ENCODE results near the gene TSPEAR. TPM values are rescaled to one million over a fixed set of nuclear protein-coding genes. Genes with fewer than 3 reads are reported as not detected.
A peak's percentile ranks its signal among the peaks of the same experiment; 100 is the strongest.
"Not testable (repeated sequence)": the region's sequence is repeated elsewhere in the genome, so short reads cannot be mapped to it uniquely, and the experiment has no call there.

TSPEAR gene
- total RNA-seq, 4 donors from 2014 or later, result not detected

DNA sequence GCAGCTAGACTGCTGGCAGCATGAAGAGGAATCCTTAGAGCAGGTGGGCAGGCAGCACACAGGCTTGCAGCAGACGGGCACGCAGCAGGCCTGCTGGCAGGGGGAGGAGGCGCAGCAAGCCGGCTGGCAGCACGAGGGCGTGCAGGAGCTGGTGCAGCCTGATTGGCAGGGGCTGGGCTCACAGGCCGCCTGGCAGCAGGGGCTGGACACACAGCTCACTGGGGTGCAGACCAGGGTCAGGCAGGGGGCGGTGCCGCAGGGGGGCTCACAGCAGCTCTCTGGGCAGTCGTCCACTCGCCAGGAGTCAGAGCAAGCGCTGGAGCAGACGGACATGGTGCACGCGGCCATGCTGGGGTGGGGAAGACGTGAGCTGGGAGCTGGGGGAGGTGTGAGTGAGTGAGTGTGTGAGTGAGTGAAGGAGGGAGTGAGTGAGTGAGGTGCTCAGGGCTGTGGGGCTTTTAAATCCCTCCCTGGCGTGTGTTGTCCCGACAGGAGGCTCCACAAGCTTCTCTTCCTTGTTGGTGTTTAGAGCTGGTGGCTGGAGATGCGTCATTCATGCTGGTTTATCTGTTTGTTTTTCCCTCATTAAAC lies 131.0 kb downstream of the TSPEAR start, which contains the start of gene KRTAP10-5:
TSS of gene KRTAP10-5 (minus strand) at position 374 of the 591 bp plus-strand sequence. CDS start at position 348, 26 bp downstream.
- in situ Hi-C loops (cut with MboI; ENCODE audit: low pct_ligation_motif_present in 1 of 4, low pct_unique_long_range_greater_than_20kb in 1 of 4, low sequenced_read_pairs in 3 of 4), result loop anchor here in 2 of 4 donors (25.0 kb wide), 1 partner anchor 107 kb away; the partner anchor contains the start of genes KRTAP10-12 (in 2 of the 2) and KRTAP12-1 (in 2 of the 2)
- H3K27me3 ChIP-seq; intact Hi-C loops (cut with DNase I; ENCODE audit: low total_unique reads); DNase-seq; H3K36me3 ChIP-seq; H3K4me1 ChIP-seq; H3K4me3 ChIP-seq; H3K27ac ChIP-seq: not testable (repeated sequence)
- TF ChIP-seq, protein P1, sequence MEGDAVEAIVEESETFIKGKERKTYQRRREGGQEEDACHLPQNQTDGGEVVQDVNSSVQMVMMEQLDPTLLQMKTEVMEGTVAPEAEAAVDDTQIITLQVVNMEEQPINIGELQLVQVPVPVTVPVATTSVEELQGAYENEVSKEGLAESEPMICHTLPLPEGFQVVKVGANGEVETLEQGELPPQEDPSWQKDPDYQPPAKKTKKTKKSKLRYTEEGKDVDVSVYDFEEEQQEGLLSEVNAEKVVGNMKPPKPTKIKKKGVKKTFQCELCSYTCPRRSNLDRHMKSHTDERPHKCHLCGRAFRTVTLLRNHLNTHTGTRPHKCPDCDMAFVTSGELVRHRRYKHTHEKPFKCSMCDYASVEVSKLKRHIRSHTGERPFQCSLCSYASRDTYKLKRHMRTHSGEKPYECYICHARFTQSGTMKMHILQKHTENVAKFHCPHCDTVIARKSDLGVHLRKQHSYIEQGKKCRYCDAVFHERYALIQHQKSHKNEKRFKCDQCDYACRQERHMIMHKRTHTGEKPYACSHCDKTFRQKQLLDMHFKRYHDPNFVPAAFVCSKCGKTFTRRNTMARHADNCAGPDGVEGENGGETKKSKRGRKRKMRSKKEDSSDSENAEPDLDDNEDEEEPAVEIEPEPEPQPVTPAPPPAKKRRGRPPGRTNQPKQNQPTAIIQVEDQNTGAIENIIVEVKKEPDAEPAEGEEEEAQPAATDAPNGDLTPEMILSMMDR (IDR thresholded peaks at IDR 0.05), result peak in 1 of 5 experiments; percentile 9
- WGBS, 2 donors (ENCODE audit: low coverage in 1 of 2), result 20 to 30% methylated on average over 2 to 17 of the region's 19 CpGs
- H3K9me3 ChIP-seq, result peaks cover 9 to 12% of the 10 kb centered on the region in 2 donors

DNA sequence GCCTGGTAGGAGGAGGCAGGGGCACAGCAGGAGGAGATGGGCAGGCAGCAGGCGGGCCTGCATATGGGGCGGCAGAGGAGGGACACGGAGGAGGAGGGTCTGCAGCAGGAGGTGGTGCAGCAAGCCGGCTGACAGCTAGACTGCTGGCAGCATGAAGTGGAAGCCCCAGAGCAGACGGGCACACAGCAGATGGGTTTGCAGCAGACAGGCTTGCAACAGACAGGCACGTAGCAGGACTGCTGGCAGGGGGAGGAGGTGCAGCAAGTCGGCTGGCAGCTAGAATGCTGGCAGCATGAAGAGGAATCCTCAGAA lies 131.6 kb downstream of the TSPEAR start:
- in situ Hi-C loops (cut with MboI; ENCODE audit: low pct_ligation_motif_present in 1 of 4, low pct_unique_long_range_greater_than_20kb in 1 of 4, low sequenced_read_pairs in 3 of 4), result loop anchor here in 2 of 4 donors (25.0 kb wide), 1 partner anchor 108 kb away; the partner anchor contains the start of genes KRTAP10-12 (in 2 of the 2) and KRTAP12-1 (in 2 of the 2)
- no peak for DNase-seq
- peaks cover 0 to 4% (median under 1%) of the 10 kb centered on the region in 4 donors for H3K4me1 ChIP-seq
- intact Hi-C loops (cut with DNase I; ENCODE audit: low total_unique reads), result no loop called here
- TF ChIP-seq POLR2AphosphoS5 (IDR thresholded peaks at IDR 0.05) (no peak), POLR2A (IDR thresholded peaks at IDR 0.05) (no peak), EP300 (IDR thresholded peaks at IDR 0.05; ENCODE audit: low read depth) (no peak)
- TF ChIP-seq, protein P1 (IDR thresholded peaks at IDR 0.05), result no peak
- H3K9me3 ChIP-seq, result peaks cover 9 to 12% of the 10 kb centered on the region in 2 donors
- no peak overlapping the region for H3K27ac ChIP-seq
- WGBS, 2 donors (ENCODE audit: low coverage in 1 of 2), result 62 to 100% methylated on average over 3 to 7 of the region's 7 CpGs
- H3K4me3 ChIP-seq, result no peak overlapping the region
- H3K36me3 ChIP-seq, result no peaks in the 10 kb centered on the region
- H3K27me3 ChIP-seq, result peaks cover 1% of the 10 kb centered on the region

DNA sequence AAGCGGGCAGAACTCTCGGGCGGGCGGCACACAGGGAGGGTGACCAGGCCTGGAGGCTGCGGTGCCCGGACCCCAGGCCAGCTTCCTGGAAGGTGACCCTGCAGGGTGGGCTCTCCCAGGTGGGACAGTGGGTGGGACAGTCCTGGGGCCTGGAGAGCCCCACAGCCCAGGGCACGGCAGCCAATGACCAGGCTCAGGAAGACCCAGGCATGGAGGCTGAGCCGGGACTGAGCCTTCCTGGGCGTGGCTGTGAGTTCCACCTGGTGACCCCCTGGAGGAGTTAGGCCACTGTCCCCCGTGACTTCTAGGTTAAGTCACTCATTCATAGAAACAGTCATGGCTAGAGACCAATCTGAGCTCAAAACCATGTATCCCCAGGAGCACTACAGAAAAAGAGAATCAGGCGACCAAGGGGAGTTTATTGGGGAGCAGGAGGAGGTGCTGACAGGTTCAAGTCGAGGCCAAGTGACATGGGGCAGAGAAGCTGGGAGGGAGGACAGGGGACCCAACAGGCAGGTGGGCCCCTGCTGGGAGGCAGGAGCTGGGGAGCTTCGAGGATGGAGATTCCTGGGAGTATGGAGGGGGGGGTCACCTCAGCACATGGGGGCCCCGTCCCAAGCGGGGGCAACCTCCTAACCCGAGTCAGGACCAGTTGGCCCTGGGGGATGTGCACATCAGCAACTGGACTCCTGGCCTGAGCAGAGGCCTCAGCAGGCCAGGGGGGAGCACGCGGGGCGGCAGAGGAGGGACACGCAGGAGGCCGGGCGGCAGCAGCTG lies 132.1 kb downstream of the TSPEAR start:
- H3K36me3 ChIP-seq, result no peaks in the 10 kb centered on the region
- H3K27me3 ChIP-seq, result peaks cover 4% of the 10 kb centered on the region
- peaks cover 9 to 12% of the 10 kb centered on the region in 2 donors for H3K9me3 ChIP-seq
- 76% methylated on average over 18 of the region's 22 CpGs; no CpG with 5 or more reads in 1 of the 2 donors for WGBS, 2 donors (ENCODE audit: low coverage in 1 of 2)
- no peak overlapping the region for H3K4me3 ChIP-seq
- intact Hi-C loops (cut with DNase I; ENCODE audit: low total_unique reads) (no loop called here), in situ Hi-C loops (cut with MboI; ENCODE audit: low pct_ligation_motif_present in 1 of 4, low pct_unique_long_range_greater_than_20kb in 1 of 4, low sequenced_read_pairs in 3 of 4) (loop anchor here in 2 of 4 donors (25.0 kb wide), 1 partner anchor 108 kb away; the partner anchor contains the start of genes KRTAP10-12 (in 2 of the 2) and KRTAP12-1 (in 2 of the 2))
- H3K4me1 ChIP-seq, result peaks cover 0 to 9% (median 6%) of the 10 kb centered on the region in 4 donors
- DNase-seq, result no peak
- no peak overlapping the region for H3K27ac ChIP-seq
- TF ChIP-seq EP300 (IDR thresholded peaks at IDR 0.05; ENCODE audit: low read depth) (no peak), POLR2AphosphoS5 (IDR thresholded peaks at IDR 0.05) (no peak), POLR2A (IDR thresholded peaks at IDR 0.05) (no peak)
- TF ChIP-seq, protein P1 (IDR thresholded peaks at IDR 0.05), result no peak

DNA sequence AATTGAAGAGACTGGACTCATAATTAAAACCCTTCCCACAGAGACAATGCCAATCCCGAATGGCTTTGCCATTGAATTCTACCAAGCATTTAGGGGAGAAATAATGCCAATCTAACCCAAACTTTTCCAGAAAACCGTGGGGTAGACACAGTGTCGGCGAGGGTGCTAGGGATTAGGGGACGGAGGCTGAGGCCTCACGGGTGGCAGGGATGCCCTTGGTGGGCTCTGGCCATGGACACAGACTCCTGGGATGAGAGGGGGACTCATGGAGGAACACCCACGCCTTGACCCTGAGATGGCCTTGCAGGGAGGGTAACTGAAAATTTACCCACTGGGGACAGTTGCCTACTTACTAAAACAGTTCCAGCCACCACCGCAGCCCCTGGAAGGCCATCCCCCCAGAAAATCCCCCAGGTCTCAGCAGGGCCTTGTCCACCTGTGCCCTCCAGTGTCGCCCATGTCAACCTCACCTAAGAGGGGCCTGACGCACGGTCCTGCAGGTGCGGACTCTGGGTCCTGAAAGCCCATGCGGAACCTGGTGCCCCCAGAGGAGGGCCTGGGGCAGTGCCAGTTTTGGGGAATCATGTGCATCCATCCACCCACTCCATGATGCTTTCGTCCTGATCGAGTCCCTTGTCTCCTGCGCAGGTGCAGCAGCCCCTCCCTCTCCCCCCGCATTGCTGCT lies 132.9 kb downstream of the TSPEAR start:
- Histone ChIP-seq H3K4me3 (no peak overlapping the region), H3K4me1 (peaks cover 0 to 11% (median 8%) of the 10 kb centered on the region in 4 donors), H3K9me3 (peaks cover 9 to 12% of the 10 kb centered on the region in 2 donors), H3K36me3 (no peaks in the 10 kb centered on the region), H3K27me3 (peaks cover 4% of the 10 kb centered on the region), H3K27ac (no peak overlapping the region)
- 80 to 93% methylated on average over 1 to 17 of the region's 17 CpGs for WGBS, 2 donors (ENCODE audit: low coverage in 1 of 2)
- no peak for DNase-seq
- no peak for TF ChIP-seq POLR2A (IDR thresholded peaks at IDR 0.05)
- TF ChIP-seq EP300 (IDR thresholded peaks at IDR 0.05; ENCODE audit: low read depth), result no peak
- TF ChIP-seq, protein P1 (IDR thresholded peaks at IDR 0.05), result no peak
- no peak for TF ChIP-seq POLR2AphosphoS5 (IDR thresholded peaks at IDR 0.05)
- intact Hi-C loops (cut with DNase I; ENCODE audit: low total_unique reads) (no loop called here), in situ Hi-C loops (cut with MboI; ENCODE audit: low pct_ligation_motif_present in 1 of 4, low pct_unique_long_range_greater_than_20kb in 1 of 4, low sequenced_read_pairs in 3 of 4) (loop anchor here in 2 of 4 donors (25.0 kb wide), 1 partner anchor 109 kb away; the partner anchor contains the start of genes KRTAP10-12 (in 2 of the 2) and KRTAP12-1 (in 2 of the 2))
